Measurements from ENCODE around the gene STIL. TPM values are rescaled to one million over a fixed set of nuclear protein-coding genes. Genes with fewer than 3 reads are reported as not detected.

The STIL gene
- total and polyA plus RNA-seq, 2 of the 13 experiments (the other 11 are each of a cell fraction or from before 2014, with no cell fraction given): 13.7 to 18.6 TPM

DNA sequence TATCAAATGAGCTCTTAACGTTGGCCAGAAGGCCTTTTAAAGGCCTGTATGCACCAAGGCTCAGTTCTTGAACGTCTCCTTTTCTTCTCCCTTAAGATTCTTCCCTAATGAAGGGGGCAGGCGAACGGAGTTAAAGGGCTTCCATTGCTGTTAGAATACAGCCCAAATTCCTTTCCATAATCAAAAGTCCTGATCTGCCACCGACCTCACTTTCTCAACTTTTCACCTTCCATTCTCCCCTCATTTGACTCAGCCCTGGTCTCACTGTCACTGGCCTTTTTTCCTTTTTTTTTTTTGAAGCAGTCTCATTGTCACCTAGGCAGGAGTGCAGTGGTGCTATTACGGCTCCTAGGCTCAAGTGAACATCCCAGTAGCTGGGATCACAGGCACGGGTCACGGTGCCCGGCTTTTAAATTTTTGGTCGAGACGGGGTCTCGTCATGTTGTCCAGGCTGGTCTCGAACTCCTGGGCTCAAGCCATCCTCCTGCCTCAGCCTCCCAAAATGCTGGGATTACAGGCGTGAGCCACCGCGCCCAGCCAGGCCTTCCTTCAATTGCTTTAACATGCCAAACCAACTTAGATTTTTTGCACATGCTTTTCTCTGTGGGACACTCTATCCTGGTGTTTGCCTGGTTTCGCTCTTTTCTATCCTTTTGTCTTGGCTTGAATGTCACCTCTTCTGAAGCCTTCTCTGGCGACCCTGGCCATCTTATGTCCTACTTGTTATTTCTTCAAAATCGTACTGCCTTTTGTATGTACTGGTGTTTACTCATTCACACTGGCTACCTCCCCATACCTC is 19.0 kb upstream of the STIL start (continued):
- TF ChIP-seq, protein P1, sequence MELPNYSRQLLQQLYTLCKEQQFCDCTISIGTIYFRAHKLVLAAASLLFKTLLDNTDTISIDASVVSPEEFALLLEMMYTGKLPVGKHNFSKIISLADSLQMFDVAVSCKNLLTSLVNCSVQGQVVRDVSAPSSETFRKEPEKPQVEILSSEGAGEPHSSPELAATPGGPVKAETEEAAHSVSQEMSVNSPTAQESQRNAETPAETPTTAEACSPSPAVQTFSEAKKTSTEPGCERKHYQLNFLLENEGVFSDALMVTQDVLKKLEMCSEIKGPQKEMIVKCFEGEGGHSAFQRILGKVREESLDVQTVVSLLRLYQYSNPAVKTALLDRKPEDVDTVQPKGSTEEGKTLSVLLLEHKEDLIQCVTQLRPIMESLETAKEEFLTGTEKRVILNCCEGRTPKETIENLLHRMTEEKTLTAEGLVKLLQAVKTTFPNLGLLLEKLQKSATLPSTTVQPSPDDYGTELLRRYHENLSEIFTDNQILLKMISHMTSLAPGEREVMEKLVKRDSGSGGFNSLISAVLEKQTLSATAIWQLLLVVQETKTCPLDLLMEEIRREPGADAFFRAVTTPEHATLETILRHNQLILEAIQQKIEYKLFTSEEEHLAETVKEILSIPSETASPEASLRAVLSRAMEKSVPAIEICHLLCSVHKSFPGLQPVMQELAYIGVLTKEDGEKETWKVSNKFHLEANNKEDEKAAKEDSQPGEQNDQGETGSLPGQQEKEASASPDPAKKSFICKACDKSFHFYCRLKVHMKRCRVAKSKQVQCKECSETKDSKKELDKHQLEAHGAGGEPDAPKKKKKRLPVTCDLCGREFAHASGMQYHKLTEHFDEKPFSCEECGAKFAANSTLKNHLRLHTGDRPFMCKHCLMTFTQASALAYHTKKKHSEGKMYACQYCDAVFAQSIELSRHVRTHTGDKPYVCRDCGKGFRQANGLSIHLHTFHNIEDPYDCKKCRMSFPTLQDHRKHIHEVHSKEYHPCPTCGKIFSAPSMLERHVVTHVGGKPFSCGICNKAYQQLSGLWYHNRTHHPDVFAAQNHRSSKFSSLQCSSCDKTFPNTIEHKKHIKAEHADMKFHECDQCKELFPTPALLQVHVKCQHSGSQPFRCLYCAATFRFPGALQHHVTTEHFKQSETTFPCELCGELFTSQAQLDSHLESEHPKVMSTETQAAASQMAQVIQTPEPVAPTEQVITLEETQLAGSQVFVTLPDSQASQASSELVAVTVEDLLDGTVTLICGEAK (IDR thresholded peaks at IDR 0.05): no peak
- TF ChIP-seq, protein P1 (CRISPR knock-in tag; IDR thresholded peaks at IDR 0.05): no peak
- TF ChIP-seq, protein P2, sequence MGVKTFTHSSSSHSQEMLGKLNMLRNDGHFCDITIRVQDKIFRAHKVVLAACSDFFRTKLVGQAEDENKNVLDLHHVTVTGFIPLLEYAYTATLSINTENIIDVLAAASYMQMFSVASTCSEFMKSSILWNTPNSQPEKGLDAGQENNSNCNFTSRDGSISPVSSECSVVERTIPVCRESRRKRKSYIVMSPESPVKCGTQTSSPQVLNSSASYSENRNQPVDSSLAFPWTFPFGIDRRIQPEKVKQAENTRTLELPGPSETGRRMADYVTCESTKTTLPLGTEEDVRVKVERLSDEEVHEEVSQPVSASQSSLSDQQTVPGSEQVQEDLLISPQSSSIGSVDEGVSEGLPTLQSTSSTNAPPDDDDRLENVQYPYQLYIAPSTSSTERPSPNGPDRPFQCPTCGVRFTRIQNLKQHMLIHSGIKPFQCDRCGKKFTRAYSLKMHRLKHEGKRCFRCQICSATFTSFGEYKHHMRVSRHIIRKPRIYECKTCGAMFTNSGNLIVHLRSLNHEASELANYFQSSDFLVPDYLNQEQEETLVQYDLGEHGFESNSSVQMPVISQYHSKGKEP (CRISPR knock-in tag; IDR thresholded peaks at IDR 0.05): no peak
- TF ChIP-seq ZKSCAN5 (CRISPR knock-in tag; IDR thresholded peaks at IDR 0.05): no peak
- TF ChIP-seq HNRNPH1 (optimal IDR thresholded peaks at IDR 0.05; ENCODE audit: low read depth, low read length): no peak
- no peak for TF ChIP-seq KLF13 (CRISPR knock-in tag; IDR thresholded peaks at IDR 0.05)
- TF ChIP-seq GZF1 (CRISPR knock-in tag; IDR thresholded peaks at IDR 0.05): no peak
- no peak for TF ChIP-seq ZNF343 (CRISPR knock-in tag; IDR thresholded peaks at IDR 0.05)
- TF ChIP-seq AGO1 (IDR thresholded peaks at IDR 0.05; ENCODE audit: low read depth, low read length, poor library complexity, severe bottlenecking): no peak
- TF ChIP-seq ZNF768 (CRISPR knock-in tag; IDR thresholded peaks at IDR 0.05): no peak
- TF ChIP-seq, protein P3, sequence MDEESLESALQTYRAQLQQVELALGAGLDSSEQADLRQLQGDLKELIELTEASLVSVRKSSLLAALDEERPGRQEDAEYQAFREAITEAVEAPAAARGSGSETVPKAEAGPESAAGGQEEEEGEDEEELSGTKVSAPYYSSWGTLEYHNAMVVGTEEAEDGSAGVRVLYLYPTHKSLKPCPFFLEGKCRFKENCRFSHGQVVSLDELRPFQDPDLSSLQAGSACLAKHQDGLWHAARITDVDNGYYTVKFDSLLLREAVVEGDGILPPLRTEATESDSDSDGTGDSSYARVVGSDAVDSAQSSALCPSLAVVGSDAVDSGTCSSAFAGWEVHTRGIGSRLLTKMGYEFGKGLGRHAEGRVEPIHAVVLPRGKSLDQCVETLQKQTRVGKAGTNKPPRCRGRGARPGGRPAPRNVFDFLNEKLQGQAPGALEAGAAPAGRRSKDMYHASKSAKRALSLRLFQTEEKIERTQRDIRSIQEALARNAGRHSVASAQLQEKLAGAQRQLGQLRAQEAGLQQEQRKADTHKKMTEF (CRISPR knock-in tag; IDR thresholded peaks at IDR 0.05): 0 out of 2 replicates have a peak, but pooled peaks have one; percentile 19
- TF ChIP-seq SMAD9 (CRISPR knock-in tag; IDR thresholded peaks at IDR 0.05): no peak
- TF ChIP-seq SNAPC5 (CRISPR knock-in tag; IDR thresholded peaks at IDR 0.05; ENCODE audit: borderline replicate concordance): no peak
- peak; percentile 10; the same call in 1 of the 2 replicates for TF ChIP-seq ELF1 (CRISPR knock-in tag; IDR thresholded peaks at IDR 0.05)
- no peak for TF ChIP-seq ZNF839 (CRISPR knock-in tag; IDR thresholded peaks at IDR 0.05; ENCODE audit: borderline replicate concordance)
- no peak for TF ChIP-seq ZNF225 (CRISPR knock-in tag; IDR thresholded peaks at IDR 0.05)
- no peak for TF ChIP-seq ZNF432 (CRISPR knock-in tag; IDR thresholded peaks at IDR 0.05; ENCODE audit: borderline replicate concordance)
- TF ChIP-seq ISL2 (CRISPR knock-in tag; IDR thresholded peaks at IDR 0.05): no peak

Data from HepG2 (cell line).